GM04504 (cell line): Measurements from ENCODE around the gene CLASP1.
"Not testable (repeated sequence)": the region's sequence is repeated elsewhere in the genome, so short reads cannot be mapped to it uniquely, and the experiment has no call there.

Source experiments
- DNase-seq: peaks from one replicate; pipeline ENCODE4 v3.0.0-alpha.2; 2012; ENCODE audit warnings: low read depth

The CLASP1 gene

DNA sequence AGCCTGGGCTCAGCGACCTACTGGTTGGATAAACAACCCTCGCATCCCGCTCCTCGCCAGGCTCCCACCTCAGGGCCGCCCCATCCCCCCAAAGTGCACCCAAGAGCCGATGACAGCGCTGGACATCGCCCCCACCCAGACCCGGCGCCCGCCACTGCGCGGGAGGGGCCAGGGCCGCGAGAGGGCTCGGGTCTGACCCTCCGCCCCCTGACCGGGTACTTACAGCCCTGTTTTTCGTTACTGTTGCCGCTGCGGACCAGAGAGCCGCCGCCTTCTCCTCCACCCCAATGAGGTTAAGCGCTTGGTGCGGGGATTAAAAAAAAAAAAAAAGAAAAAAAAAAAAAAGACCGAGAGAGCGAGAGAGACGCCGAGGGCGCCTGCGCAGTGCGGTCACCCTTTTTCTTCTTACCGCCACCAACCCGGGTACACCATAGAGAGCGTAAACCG is at the start of gene CLASP1:
TSS of gene CLASP1 (minus strand) at position 314 of the 447 bp plus-strand sequence. CDS start 43,567 bp downstream, outside the sequence.
- DNase-seq = no peak

DNA sequence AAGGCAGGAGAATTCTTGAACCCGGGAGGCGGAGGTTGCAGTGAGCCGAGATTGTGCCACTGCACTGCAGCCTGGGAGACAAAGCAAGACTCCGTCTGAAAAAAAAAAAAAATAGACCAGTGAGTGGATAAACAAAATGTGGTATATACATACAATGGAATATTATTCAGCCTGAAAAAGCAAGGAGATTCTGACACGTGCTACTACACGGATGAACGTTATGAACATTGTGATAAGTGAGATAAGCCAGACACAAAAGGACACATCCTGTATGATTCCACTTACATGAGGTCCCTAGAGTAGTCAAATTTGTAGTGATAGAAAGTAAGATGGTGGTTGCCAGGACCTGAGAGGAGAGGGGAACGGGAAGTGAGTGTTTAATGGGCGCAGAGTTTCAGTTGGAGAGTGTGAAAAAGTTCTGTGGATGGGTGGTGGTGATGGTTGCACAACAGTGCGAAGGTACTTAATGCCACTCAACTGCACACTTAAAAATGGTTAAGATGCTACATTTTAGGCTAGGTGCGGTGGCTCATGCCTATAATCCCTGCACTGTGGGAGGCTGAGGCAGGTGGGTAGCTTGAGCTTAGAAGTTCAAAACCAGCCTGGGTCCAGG is 49.2 kb upstream of the CLASP1 start:
- DNase-seq = no peak

DNA sequence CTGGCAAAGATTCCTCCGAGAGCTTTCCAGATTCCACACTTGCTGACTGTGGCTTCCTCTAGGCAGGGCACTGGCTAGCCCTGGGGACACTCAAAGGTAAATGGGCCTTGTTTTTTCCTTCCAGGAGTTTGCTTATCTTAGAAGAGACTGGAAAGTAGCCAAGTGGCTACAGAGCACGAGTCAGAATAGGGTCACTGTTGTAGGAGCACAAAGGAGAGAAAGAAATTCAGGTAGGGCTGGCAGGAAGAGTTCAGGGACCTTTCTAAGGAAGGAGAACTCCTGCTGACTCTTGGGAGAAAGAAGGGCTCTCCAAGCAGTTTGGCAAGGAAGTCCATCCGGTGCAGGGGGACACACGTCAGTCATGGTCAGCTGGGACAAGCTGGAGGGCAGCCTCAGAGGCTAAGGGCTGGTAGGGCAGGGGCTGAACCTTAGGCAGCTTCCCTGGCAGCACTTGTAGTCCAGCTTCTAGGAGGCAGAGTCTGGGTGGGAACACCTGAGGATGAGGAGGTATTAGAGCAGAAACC is 47.9 kb upstream of the CLASP1 start:
- DNase-seq = no peak

DNA sequence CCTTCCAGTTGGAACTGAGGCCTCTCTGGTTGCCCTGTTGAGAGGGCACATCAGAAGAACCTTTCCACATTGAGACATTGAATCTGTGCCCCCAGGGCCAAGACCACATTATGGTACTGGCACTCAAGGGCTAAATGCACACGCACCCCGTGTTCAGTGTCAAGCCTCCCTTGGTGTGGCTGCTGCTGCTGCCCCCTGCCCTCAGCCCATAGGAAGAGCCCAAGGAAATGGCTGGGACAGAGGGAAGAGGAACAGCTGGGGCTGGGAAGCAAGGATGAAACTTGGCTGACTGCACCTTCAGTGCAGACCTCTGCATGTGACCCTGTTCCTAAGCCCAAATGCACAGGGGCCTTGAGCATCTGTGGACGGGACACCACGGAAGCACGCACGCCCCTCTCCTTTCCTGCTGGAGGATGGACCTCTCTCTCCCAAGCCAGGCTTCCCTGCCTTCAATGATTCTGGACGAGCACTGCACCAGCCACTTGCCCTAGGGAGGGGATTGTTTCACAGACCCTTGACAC is 47.2 kb upstream of the CLASP1 start:
- DNase-seq = no peak

DNA sequence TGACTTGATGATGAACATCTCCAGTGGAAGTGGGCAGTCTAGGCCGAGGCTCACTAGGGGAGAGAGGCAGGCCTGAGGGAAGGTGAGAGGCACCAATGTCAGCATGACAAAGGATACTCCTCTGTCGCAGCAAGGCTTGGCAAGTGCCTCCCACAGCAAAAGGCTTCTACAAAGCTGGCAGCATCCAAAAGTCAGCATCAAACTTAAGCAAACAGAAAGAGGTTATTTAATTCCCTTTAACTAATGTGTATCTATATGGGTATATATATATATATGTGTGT is 45.8 kb upstream of the CLASP1 start:
- no peak for DNase-seq

DNA sequence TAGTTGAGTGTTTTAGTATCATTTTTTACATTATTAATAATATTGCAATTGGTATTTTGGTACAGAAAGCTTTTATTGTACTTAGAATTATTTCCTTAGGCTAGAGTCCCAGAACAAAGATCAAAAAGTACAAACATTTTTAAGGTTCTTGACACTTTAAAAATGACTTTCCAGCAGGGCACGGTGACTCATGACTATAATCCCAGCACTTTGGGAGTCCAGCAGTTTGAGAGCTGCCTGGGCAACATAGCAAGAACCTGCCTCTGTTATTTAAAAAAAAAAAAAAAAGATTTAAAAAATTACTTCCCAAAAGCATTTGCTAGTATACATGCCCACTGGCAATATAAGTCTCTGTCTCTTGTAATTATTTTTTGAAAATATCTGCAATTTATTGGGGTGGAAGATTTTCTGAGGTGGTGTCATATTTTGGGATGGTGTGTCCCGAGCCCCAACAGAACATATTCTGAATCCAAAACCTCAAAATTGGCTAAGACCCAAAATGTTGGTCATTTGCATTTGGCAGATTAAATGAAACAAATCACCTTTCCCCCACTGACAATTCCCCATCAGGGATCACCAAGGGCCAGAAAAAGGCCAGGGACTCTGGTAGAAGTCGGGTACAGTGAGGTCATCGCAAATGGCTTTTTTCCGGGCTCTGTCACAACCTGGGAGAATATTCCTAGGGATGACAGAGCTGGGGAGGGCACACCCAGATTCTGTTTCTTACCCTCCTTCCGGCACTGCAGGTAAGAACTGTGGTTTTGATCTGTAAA is 45.3 kb upstream of the CLASP1 start:
- no peak for DNase-seq

DNA sequence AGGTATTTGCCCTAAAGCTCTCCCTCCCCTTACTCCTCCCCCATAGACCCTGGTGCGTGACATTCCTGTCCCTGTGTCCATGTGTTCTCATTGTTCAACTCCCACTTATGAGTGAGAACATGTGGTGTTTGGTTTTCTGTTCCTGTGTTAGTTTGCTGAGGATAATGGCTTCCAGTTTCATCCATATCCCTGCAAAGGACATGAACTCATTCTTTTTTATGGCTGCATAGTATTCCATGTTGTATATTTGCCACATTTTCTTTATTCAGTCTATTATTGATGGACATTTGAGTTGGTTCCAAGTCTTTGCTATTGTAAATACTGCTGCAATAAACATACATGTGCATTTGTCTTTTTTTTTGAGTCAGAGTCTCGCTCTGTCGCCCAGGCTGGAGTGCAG is 41.3 kb upstream of the CLASP1 start:
- not testable (repeated sequence) for DNase-seq

DNA sequence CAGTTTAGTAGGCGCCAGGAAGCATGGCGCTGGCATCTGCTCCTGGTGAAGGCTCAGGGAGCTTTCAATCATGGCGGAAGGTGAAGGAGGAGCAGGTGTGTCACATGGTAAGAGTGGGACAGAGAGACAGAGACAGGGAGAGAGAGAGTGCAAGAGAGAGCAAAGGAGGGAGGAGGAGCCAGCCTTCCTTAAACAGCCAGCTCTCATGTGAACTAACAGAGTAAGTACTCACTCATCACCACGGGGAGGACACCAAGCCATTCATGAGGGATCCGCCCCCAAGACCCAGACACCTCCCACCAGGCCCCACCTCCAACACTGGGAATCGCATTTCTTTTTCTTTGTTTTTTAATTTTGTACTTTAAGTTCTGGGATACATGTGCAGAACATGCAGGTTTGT is 40.8 kb upstream of the CLASP1 start:
- DNase-seq = no peak

DNA sequence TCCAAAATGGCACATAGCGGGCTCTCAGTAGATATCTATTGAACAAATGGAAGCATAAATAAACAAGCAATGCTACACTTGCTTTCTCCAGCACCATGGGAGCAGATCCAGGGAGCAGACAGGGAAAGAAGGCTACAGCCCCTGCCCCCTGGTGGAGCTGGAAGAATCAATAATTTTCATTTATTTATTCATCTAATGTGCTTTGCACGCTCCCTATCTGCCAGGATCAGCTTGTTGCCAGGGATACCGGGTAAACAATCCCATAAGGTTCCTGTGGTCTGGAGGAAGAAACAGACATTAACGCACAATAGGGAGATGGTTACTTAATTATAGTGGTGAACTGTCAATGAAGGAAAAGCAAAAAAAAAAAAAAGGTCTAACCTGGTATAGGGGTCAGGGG is 40.1 kb upstream of the CLASP1 start:
- no peak for DNase-seq

DNA sequence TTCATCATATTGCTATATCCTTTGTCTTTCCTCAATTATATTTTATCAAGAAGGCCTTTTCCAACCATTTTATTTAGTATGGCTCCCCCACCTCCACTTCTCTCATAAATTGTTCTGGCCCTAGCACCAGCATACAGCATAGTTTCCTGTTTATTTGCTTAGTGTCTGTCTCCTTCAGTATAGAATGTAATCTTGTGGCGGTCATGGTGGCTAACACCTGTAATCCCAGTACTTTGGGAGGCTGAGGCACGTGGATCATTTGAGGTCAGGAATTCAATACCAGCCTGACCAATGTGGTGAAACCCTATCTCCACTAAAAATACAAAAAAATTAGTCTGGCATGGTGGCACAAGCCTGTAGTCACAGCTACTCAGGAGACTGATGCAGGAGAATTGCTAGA is 39.6 kb upstream of the CLASP1 start:
- no peak for DNase-seq

DNA sequence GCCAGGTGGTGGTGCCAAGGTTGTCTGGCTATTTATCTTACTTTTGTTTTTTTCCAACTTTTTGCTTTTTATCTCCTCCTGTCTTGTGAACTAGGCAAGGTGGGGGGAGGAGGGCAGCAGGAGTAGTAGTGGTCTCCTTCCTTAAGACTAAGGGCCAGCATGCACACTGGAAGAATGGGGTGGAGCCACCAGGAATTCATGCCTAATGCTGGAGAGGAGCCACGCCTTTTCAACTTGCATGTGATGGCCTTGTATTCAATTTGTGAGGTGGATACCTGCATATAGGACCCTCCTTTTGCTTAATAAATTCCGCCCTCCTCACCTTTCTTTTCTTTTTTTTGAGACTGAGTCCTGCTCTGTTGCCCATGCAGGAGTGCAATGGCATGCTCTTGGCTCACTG is 37.6 kb upstream of the CLASP1 start:
- DNase-seq = no peak

DNA sequence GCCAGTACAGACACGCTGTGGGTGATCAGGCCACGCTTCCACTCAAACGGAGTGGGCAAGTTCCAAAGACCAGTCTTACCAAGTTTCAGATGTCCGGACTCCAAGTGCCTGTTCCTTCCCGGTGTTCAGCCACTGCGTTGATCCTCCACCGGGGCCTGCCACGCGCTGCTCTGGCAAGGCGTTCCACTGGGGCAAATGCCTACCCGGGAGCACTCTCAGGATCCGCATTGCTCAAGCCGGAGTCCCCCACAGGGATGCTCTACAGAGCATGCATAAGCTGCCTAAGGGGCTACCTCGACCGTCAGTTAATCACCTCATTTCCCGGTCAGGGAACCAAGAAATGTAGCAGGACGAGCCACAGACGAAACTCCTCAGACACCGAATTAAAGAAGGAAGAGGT is 37.0 kb upstream of the CLASP1 start:
- DNase-seq = no peak

DNA sequence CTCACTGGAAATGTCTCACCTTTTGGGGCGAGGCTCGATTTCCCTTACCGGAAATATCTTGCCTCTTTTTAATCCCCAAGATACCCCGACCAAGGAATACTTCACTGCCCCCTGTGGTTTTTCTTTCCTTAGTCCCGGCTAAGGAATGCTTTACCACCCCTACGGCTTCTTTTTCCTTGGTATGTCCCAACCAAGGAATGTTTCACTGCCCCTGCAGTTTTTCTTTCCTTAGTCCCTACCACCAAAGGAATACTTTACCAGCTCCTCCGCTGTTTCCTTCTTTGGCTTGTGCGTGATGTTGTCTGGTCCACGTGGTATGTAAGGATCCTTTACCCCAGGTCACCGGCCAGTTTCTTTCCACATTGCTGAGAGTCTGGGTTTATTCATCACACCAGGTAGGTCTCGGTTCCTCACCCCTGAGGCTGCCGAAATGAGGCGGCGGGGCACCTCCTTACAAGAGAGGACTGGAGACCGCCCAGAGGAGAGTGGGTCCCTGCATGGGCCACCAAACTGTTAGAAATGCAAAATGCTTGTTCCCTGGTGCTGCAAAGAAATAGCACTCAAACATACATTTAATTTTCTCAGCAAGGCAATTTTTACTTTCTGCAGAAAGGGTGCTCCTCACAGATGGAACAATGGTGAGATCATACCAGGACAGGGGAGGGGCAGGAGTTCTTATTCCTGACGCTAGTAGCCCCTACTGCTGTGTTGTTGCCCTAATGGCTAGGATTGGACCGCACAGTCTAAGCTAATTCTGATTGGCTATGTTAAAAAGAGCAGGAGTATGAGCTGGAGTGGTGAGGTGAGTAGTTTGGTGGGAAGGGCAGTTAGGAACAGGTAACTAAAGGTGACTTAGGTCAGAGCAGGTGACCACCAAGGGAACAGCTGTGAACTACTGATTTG is 33.4 kb upstream of the CLASP1 start:
- DNase-seq = no peak

DNA sequence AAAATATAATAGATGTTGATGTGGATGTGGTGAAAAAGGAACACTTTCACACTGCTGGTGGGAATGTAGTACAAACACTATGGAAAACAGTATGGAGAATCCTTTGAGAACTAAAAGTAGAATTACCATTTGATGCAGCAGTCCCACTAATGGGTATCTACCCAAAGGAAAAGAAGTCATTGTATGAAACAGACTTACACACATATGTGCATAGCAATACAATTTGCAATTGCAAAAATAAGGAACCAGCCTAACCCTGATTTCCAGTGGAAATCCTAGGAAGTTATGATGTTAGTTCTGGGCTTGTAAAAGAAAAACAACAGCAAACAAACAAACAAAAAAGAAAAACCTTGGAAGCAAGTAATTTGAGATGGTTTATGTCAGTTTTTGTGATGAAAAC is 28.6 kb upstream of the CLASP1 start:
- no peak for DNase-seq

DNA sequence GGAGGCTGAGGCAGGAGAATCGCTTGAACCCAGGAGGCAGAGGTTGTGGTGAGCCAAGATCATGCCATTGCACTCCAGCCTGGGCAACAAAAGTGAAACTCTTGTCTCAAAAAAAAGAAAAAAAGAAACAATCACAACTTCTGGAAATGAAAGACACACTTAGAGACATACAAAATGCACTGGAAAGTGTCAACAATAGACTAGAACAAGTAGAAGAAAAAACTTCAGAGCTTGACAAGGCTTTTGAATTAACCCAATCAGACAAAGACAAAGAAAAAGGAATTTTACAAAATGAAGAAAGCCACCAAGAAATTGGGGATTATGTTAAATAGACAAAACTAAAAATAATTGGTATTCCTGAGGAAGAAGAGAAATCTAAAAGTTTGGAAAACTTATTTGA is 22.4 kb upstream of the CLASP1 start:
- DNase-seq = not testable (repeated sequence)

DNA sequence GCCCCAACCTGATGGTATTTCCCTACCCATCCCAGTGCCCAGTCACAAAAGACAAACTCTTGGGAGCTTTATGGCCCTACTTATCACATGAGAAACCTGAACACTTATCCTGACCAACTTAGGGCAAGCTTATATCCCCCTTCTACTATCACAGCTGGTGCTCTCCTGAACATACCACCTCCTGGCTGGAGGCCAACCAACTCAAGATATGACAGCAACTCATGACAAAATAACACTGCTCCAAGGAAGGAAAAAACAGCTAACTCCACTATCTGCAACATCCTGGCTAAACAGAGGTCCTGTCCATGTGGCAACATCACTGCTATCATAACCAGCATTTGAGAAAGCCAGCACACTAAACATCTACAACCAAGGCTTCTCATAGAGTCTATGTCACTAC is 20.9 kb upstream of the CLASP1 start:
- DNase-seq = no peak

DNA sequence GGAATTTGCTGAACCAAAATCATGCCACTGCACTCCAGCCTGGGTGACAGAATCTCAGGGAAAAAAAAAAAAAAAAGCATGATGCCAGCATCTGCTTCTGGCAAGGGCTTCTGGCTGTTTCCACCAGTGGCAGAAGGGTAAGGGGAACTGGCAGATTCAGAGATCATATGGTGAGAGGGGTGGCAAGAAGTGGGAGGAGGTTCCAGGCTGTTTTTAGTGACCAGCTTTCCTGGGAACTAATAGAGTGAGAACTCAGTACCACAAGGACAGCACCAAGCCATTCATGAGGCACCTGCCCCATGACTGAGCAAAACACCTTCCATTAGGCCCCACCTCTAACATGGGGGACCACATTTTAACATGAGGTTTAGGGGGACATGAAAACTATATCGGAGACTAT is 18.4 kb upstream of the CLASP1 start:
- no peak for DNase-seq

DNA sequence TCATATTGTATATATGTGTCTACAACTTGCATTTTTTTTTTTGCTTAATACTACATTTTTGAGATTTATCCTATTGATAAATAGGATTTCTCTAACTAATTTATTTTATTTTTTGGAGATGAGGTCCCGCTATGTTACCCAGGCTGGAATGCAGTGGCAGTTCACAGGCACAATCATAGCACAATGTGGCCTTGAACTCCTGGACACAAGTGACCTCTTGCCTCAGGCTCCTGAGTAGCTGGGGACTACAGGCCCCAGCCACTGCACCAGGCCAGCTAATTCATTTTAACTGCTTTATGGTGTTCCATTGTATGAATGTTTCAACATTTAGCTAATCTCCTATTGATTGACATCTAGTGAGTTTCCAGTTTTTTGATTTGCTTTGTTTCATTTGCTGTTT is 16.8 kb upstream of the CLASP1 start:
- DNase-seq = no peak

DNA sequence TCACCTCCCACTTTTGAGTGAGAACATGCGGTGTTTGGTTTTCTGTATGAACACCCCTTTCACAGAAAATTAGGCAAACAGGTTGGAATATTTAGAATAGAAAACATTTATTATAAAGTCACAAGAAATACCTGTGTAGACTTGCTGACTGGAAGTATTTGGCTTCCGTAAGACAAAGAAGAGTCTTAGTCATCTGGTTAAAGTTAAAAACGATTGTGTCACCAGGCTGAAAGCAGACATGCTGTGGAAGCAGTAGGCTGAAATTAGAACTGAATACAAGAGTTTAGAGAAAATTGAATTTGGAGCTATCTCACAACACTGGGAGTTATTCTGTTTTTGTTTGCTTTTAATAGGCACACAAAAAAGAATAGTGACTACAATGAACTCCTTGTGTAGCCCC is 16.2 kb upstream of the CLASP1 start:
- no peak for DNase-seq

DNA sequence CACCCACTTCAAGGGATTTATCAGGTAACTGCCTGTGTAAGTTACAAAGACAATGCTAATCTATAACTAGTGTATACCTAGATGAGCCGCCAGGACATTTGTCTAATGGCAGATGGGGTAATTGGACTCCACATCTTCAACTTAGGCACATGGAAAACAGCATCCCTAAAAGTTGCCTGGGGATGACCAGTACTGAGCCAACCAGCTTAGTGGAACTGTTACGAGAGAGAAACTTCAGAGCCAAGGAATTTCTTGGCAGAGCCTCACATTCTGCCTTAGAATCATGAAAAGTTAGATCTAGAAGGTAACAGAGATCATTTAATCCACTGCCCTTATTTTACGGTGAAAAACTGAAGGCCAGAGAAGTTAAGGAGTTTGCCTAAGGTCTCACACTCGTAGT is 15.5 kb upstream of the CLASP1 start:
- DNase-seq = no peak

DNA sequence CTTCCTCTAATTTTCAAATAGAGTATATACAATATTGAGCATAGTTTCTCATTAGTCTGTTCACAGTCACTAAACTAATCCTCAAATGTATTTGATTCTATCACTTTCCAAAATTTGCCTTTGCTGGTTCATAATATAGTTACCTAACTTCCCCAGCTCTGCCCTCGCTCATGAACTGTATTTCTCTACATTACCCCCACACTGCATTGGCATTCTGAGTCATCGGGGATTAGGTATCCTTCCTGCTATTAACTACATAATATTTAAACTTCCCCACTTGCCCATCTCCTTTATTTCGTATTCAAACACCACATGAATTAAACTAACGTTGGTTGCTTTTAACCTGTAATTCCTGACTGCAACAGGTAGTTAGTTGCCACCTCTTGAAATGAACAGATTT is 14.8 kb upstream of the CLASP1 start:
- no peak for DNase-seq

DNA sequence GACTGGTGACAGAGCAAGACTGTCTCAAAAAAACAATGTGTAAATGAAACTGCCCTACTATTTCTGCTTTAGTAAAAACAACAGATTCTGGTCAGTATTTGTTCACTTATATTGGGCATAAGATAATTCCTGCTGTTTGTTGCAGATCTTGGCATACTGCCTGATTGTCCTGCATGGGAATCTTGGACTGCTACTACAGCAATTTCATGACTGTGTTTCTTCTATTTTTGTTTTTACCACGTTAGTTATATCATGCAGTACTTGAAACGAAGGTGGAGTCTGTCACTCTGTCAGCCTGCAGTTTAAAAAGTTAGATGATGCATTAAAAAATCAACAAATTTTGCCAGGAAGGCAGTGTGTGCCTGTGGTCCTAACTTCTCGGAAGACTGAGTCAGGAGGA is 14.2 kb upstream of the CLASP1 start:
- DNase-seq = no peak

DNA sequence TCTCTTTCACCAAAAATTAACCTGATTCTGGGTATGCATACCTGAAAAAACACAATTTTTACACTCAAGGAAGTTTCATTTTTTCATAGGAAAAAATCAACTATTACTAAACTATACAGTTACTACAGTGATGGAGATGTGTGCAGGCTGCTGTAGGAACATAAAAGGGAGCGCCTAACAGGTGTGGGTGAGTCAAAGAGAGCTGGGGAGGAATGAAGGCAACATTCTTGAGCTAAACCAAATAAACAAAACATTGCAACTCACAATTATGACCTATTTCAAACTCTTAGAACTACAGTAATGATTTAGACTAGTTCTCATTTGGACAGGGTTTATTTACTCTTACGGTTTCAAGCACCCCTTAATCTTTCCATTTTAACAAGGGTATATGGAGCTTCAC is 13.4 kb upstream of the CLASP1 start:
- no peak for DNase-seq
